AG09319 (cell line): ENCODE results near the gene SRD5A1.

Experiments used
- DNase-seq: peaks from one replicate; pipeline ENCODE4 v3.0.0-alpha.2; 2010; ENCODE audit warnings: low read depth; ENCODE audit errors: extremely low read depth
- CTCF ChIP-seq: IDR thresholded peaks from 2 replicates; pipeline ENCODE4 v1.5.1; 2011; ENCODE audit warnings: low read depth, mild to moderate bottlenecking, inconsistent platforms, low read length, moderate library complexity

Gene SRD5A1

GRCh38 chr5:6712142-6712576, 78.9 kb downstream of the SRD5A1 start:
- no peak for DNase-seq
- TF ChIP-seq CTCF, result no peak; the same call in none of the 2 replicates

- no peak for TF ChIP-seq CTCF
- peak; percentile 92 for DNase-seq
Measured at GRCh38 chr5:6712577-6713273, 79.5 kb downstream of the SRD5A1 start.

GRCh38 chr5:6713274-6714225, 80.3 kb downstream of the SRD5A1 start, which contains the start of gene TENT4A:
Gene TENT4A (plus strand): TSS chr5:6713432. CDS start chr5:6713984, 552 bp downstream.
- TF ChIP-seq CTCF, result no peak
- DNase-seq, result no peak

GRCh38 chr5:6714226-6715041, 81.2 kb downstream of the SRD5A1 start:
- TF ChIP-seq CTCF, result no peak
- no peak for DNase-seq

- no peak for TF ChIP-seq CTCF
- DNase-seq, result no peak
Measured at GRCh38 chr5:6715271-6715670, 82.0 kb downstream of the SRD5A1 start.

- no peak for DNase-seq
- no peak for TF ChIP-seq CTCF
Measured at GRCh38 chr5:6715758-6716628, 82.8 kb downstream of the SRD5A1 start.
